GM18870 (cell line): ENCODE measurements around the gene SLAMF1.
"Not testable (repeated sequence)": the region's sequence is repeated elsewhere in the genome, so short reads cannot be mapped to it uniquely, and the experiment has no call there.

Experiments used
- ATAC-seq: cut with Tn5 transposase; IDR thresholded peaks from one replicate; pipeline ENCODE4 v1.9.1; 2021; ENCODE audit warnings: moderate library complexity; ENCODE audit not compliant: unreplicated experiment

Gene SLAMF1

DNA sequence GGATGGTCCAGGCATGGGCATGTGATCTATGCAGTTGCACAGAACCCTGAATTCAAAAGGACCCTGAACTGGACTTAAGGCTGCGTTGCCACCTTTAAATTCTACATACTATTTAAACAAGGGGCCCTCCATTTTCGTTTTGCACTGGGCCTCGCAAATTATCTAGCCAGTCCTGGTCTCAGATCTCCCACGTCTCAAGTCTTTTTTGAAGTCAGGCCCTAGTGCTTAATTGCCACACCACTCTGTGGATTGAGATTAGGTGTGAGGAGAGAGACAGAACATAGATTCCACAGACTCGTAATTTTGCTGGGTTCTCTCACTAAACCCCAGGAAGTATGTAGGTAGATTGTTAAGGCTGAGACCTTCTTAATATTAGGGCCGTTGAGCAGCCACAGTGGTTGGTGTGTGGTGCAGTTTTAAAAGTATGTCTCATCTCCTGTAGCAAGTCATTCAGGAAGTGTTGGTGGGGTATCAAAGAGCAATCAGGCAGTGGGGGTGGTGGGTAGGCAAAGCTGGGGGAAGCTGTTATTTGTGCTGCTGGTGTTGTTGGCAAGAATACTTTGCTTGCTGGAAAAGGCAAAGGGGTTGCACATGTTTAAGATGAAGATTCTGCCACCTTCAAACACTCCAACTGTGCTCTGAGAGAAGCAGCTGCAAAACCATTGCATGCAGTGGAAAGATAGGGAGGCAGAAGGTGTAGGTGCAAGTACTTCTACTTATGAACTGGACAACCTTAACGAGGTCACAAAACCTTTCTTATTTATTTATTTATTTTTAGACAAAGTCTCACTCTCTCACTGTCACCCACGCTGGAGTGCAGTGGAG is 78.8 kb downstream of the SLAMF1 start:
- peak; percentile 60 for ATAC-seq

DNA sequence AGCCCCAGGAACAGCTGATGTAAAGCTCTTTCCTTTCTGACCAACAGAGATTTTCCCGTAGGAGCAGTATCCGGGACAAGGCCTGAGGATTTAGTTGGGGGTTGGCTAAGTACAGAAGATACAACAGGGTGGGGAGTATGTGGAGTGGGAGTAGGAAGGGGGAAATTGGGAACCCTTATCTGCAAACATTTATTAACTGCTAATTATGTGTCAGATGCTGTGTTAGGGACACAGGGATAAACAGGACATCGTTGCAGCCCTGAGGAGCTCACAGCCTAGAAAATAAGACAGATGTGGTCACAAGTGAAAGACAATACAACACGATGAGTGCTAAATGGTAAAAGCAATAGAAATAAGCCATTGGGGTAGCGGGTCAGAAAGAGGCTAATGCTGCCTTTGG is 79.5 kb downstream of the SLAMF1 start:
- no peak for ATAC-seq

DNA sequence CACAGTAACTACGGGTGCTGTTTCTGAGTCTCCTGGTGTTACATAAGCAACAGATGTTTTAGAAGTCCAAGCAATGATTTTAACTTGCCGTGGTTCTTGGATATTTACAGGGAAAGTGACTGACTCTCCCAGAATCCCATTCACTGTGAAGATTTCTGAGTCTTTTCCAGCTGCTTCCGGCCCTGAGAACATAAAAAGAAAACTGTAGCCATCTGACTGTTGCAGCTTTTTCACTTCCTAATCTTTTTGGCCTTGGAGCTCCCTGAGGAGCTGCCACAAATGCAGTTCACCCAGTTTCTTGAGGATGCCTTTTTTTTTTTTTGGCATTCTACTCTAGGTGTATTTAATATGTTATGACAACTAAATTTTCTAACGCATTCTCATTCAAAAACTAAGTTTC is 81.3 kb downstream of the SLAMF1 start:
- ATAC-seq, result no peak

DNA sequence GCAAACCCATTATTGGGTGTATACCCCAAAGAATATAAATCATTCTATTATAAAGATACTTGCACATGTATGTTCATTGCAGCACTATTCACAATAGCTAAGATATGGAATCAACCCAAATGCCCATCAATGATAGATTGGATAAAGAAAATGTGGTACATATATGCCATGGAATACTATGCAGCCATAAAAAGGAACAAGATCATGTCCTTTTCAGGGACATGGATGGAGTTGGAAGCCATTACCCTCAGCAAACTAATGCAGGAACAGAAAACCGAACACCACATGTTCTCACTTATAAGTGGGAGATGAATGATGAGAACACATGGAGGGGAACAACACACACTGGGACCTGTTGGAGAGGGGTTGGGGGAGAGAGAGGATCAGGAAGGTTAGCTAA is 83.6 kb downstream of the SLAMF1 start:
- not testable (repeated sequence) for ATAC-seq

DNA sequence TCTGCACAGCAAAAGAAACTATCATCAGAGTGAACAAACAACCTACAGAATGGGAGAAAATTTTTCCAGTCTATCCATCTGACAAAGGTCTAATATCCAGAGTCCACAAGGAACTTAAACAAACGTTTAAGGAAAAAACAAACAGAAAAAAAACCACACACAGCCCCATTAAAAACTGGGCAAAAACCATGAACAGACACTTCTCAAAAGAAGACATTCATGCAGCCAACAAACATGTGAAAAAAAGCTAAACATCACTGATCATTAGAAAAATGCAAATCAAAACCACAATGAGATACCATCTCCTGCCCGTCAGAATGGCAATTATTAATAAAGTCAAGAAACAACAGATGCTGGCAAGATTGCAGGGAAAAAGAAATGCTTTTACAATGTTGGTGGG is 84.1 kb downstream of the SLAMF1 start:
- ATAC-seq, result not testable (repeated sequence)

DNA sequence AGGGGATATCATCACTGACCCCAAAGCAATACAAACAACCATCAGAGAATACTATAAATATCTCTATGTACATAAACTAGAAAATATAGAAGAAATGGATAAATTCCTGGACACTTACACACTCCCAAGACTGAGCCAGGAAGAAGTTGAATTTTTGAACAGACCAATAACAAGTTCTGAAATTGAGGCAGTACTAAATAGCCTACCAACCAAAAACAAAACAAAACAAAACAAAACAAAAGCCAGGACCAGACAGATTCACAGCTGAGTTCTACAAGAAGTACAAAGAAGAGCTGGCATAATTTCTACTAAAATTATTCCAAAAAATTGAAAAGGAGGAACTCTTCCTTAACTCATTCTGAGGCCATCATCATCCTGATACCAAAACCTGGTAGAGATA is 86.0 kb downstream of the SLAMF1 start:
- no peak for ATAC-seq

DNA sequence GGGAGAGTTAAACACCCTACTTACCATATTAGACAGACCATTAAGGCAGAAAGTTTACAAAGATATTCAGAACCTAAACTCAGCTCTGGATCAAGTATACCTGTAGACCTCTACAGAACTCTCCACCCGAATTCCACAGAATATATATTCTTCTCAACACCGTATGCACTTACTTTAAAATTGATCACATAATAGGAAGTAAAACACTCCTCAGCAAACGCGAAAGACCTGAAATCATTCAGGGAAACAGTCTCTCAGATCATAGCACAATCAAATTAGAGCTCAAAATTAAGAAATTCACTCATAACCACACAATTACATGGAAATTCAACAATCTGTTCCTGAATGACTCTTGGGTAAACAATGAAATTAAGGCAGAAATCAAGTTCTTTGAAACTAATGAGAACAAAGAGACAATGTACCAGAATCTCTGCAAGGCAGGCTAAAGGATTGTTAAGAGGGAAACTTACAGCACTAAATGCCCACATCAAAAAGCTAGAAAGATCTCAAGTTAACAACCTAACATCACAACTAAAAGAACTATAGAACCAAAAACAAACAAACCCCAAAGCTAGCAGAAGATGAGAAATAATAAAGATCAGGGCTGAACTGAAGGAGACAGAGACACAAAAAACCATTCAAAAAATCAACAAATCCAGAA is 86.7 kb downstream of the SLAMF1 start:
- ATAC-seq, result no peak

DNA sequence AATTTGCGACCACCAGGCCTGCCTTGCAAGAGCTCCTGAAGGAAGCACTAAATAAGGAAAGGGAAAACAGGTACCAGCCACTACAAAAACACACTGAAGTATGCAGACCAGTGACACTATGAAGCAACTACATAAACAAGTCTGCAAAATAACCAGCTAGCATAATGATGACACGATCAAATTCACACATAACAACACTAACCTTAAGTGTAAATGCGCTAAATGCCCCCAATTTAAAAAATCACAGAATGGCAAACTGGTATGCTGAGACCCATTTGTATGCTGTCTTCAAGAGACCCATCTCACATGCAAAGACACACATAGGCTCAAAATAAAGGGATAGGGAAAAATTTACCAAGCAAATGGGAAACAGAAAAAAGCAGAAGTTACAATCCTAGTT is 87.4 kb downstream of the SLAMF1 start:
- ATAC-seq, result not testable (repeated sequence)

DNA sequence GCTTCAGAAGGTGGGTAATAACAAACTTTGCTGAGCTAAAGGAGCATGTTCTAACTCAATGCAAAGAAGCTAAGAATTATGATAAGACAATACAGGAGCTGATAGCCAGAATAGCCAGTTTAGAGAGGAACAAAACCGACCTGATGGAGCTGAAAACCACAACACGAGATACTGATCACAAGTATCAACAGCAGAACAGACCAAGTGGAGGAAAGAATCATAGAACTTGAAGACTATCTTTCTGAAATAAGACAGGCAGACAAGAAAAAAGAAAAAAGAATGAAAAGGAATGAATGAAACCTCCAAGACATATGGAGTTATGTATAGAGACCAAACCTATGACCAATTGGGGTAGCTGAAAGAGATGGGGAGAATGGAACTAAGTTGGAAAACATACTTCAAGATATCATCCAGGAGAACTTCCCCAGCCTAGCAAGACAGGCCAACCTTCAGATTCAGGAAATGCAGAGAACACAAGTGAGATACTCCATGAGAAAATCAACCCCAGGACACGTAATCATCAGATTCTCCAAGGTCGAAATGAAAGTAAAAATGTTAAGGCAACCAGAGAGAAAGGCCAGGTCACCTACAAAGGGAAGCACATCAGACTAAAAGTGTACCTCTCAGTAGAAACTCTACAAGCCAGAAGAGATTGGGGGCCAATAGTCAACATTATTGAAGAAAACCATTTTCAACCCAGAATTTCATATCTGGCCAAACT is 88.0 kb downstream of the SLAMF1 start:
- no peak for ATAC-seq
